HCT116 (cell line): ENCODE measurements around the gene MINDY1. TPM values are rescaled to one million over a fixed set of nuclear protein-coding genes. Genes with fewer than 3 reads are reported as not detected.

ENCODE experiments used
- ATAC-seq: fragments of 200-7000 bp; cut with Tn5 transposase; 2 replicates; pipeline ENCODE4 v1.9.1; 2020; ENCODE audit warnings: mild to moderate bottlenecking, moderate library complexity
- BruUV-seq: library from RNA; stranded (reverse); fragments of 400-500 nt; replicated peaks from 2 replicates; lab custom pipeline; 2021; lab: Mats Ljungman, UMichigan
- CTCF ChIA-PET: fragments of 300-600 bp; sonication (Branson Sonifier 250); formaldehyde crosslinking; loops from one replicate; lab custom pipeline; 2021; ENCODE audit warnings: antibody characterized with exemption; lab: Charles Lee
- POLR2A ChIA-PET: fragments of 300-600, 350-600 bp; sonication (Branson Sonifier 250); formaldehyde crosslinking; loops from one replicate; lab custom pipeline; 2021; ENCODE audit warnings: antibody characterized with exemption; lab: Charles Lee
- RAD21 ChIA-PET, 2 experiments: fragments of 300-600 bp; sonication (Branson Sonifier 250); formaldehyde crosslinking; loops; one replicate each; lab custom pipeline; 2023; ENCODE audit warnings: low total read pairs in 2 of 2; ENCODE audit not compliant: uncharacterized antibody in 2 of 2, unreplicated experiment in 2 of 2, low non-redundant PET in 1 of 2; lab: Charles Lee
- DNase-seq: peaks from one replicate; pipeline ENCODE4 v3.0.0-alpha.2; 2010; ENCODE audit warnings: low read depth, low spot score
- H2AFZ ChIP-seq: fragments of 200-600 bp; shearing (Covaris generic), sonication (generic); 2 replicates; pipeline ENCODE4 v1.6.1; 2017; ENCODE audit warnings: low read depth, mixed run types, mixed read lengths, antibody characterized with exemption, low read length; ENCODE audit not compliant: poor library complexity, severe bottlenecking
- H3K27ac ChIP-seq: 2 replicates; pipeline ENCODE4 v1.5.1; 2012; ENCODE audit warnings: low read depth, low read length
- H3K27me3 ChIP-seq: fragments of 200-600 bp; sonication (generic); 2 replicates; pipeline ENCODE4 v1.6.1; 2016; ENCODE audit warnings: mixed run types, low read length, mixed read lengths; ENCODE audit not compliant: insufficient read depth
- H3K36me3 ChIP-seq, 2 experiments: fragments of 200-500 bp in 1 of 2; fragments of 200-600 bp in 1 of 2; sonication (Bioruptor generic) in 1 of 2; sonication (generic) in 1 of 2; 2 replicates each; pipeline versions ENCODE4 v1.5.1 to v1.6.1; 2014 to 2016; ENCODE audit warnings: low read length in 2 of 2, inconsistent platforms in 1 of 2, mixed read lengths in 1 of 2, mixed run types in 1 of 2; ENCODE audit not compliant: insufficient read depth in 2 of 2, control insufficient read depth in 1 of 2
- H3K4me1 ChIP-seq, 2 experiments: fragments of 200-600 bp in 1 of 2; sonication (generic) in 1 of 2; 2 replicates each; pipeline versions ENCODE4 v1.5.1 to v1.6.1; 2012 to 2017; ENCODE audit warnings: low read length in 2 of 2, inconsistent platforms in 1 of 2, mild to moderate bottlenecking in 1 of 2, mixed read lengths in 1 of 2, mixed run types in 1 of 2, moderate library complexity in 1 of 2; ENCODE audit not compliant: insufficient read depth in 2 of 2, control insufficient read depth in 1 of 2
- H3K4me2 ChIP-seq: fragments of 200-600 bp; sonication (generic); 2 replicates; pipeline ENCODE4 v1.6.1; 2017; ENCODE audit warnings: mixed run types, low read length, mixed read lengths
- H3K4me3 ChIP-seq, 2 experiments: fragments of 200-600 bp in 1 of 2; sonication (generic) in 1 of 2; replicated peaks in 1 of 2; 2 replicates each; pipeline ENCODE4 v1.5.1; 2011 to 2016; ENCODE audit warnings: low read length in 2 of 2, control low read depth in 1 of 2, low read depth in 1 of 2, mild to moderate bottlenecking in 1 of 2, mixed read lengths in 1 of 2, mixed run types in 1 of 2
- H3K79me2 ChIP-seq: fragments of 200-600 bp; sonication (generic); 2 replicates; pipeline ENCODE4 v1.6.1; 2017; ENCODE audit warnings: mild to moderate bottlenecking, mixed run types, low read length, moderate library complexity, mixed read lengths; ENCODE audit not compliant: insufficient read depth
- H3K9ac ChIP-seq: fragments of 200-600 bp; sonication (generic); 2 replicates; pipeline ENCODE4 v1.6.1; 2016; ENCODE audit warnings: low read length, mixed read lengths
- H3K9me2 ChIP-seq: fragments of 200-600 bp; sonication (generic), shearing (Covaris generic); 2 replicates; pipeline ENCODE4 v1.6.1; 2017; ENCODE audit warnings: mixed run types, mild to moderate bottlenecking, moderate library complexity; ENCODE audit not compliant: insufficient read depth
- H3K9me3 ChIP-seq, 2 experiments: fragments of 200-500 bp in 1 of 2; fragments of 200-600 bp in 1 of 2; sonication (Bioruptor generic) in 1 of 2; sonication (generic) in 1 of 2; 2 replicates each; pipeline ENCODE4 v1.6.1; 2014 to 2017; ENCODE audit warnings: low read length in 2 of 2, mixed read lengths in 2 of 2, inconsistent platforms in 1 of 2, low read depth in 1 of 2, mild to moderate bottlenecking in 1 of 2, mixed run types in 1 of 2, moderate library complexity in 1 of 2; ENCODE audit not compliant: control insufficient read depth in 1 of 2, insufficient read depth in 1 of 2
- H4K20me1 ChIP-seq: fragments of 200-600 bp; sonication (generic), shearing (Covaris generic); 2 replicates; pipeline ENCODE4 v1.6.1; 2017; ENCODE audit warnings: mixed run types, mild to moderate bottlenecking, moderate library complexity; ENCODE audit not compliant: insufficient read depth
- CTCF ChIP-seq, 3 experiments: fragments of 200-600 bp in 1 of 3; sonication (generic) in 1 of 3; IDR thresholded peaks in 2 of 3; conservative IDR thresholded peaks in 1 of 3; 2 replicates each; pipeline ENCODE4 v1.5.1; 2012 to 2017; ENCODE audit warnings: low read depth in 2 of 3, low read length in 2 of 3, antibody characterized with exemption in 1 of 3, borderline replicate concordance in 1 of 3, control low read depth in 1 of 3, mild to moderate bottlenecking in 1 of 3, mixed read lengths in 1 of 3, mixed run types in 1 of 3, moderate library complexity in 1 of 3; ENCODE audit not compliant: insufficient read depth in 1 of 3
- EGR1 ChIP-seq: IDR thresholded peaks from 2 replicates; pipeline ENCODE4 v1.6.1; 2012; ENCODE audit warnings: low read depth
- ELF1 ChIP-seq: IDR thresholded peaks from 2 replicates; pipeline ENCODE4 v1.6.1; 2012; ENCODE audit warnings: low read depth, borderline replicate concordance
- EZH2phosphoT487 ChIP-seq: fragments of 200-600 bp; IDR thresholded peaks from 2 replicates; pipeline ENCODE4 v1.6.1; 2018; ENCODE audit warnings: antibody characterized with exemption, borderline replicate concordance
- FOSL1 ChIP-seq: IDR thresholded peaks from 2 replicates; pipeline ENCODE4 v1.6.1; 2012; ENCODE audit warnings: low read depth
- POLR2A ChIP-seq: IDR thresholded peaks from 2 replicates; pipeline ENCODE4 v1.7.0; 2011; ENCODE audit warnings: borderline replicate concordance; ENCODE audit not compliant: insufficient read depth, insufficient read length; ENCODE audit errors: extremely low read depth
- POLR2AphosphoS5 ChIP-seq: IDR thresholded peaks from 2 replicates; pipeline ENCODE4 v1.6.1; 2011; ENCODE audit warnings: mild to moderate bottlenecking, low read depth, low read length, moderate library complexity
- SP1 ChIP-seq: IDR thresholded peaks from 2 replicates; pipeline ENCODE4 v1.6.1; 2012; ENCODE audit warnings: low read depth
- TCF7L2 ChIP-seq: IDR thresholded peaks from 2 replicates; pipeline ENCODE4 v1.7.0; 2011; ENCODE audit warnings: borderline replicate concordance, inconsistent platforms; ENCODE audit not compliant: insufficient read depth, insufficient read length; ENCODE audit errors: extremely low read depth
- ZFX ChIP-seq: fragments of 450-650 bp; IDR thresholded peaks from 2 replicates; pipeline ENCODE4 v1.6.1; 2017
- intact Hi-C: fragments of 100-400 bp; cut with micrococcal nuclease; formaldehyde crosslinking; loops from 2 replicates; pipeline ENCODE4 v1.10.0; 2022
- total RNA-seq: library from RNA; stranded (reverse); gene quantifications from one replicate; pipeline ENCODE4 v1.2.1, GENCODE V29; 2021; ENCODE audit not compliant: unreplicated experiment
- TF ChIP-seq, protein P1 (sequence below): IDR thresholded peaks from 2 replicates; pipeline ENCODE4 v1.6.1; 2011; ENCODE audit warnings: mild to moderate bottlenecking, low read length, moderate library complexity; ENCODE audit not compliant: insufficient replicate concordance; ENCODE audit errors: extremely low read depth

MINDY1 gene
- total RNA-seq, 1 experiment from 2014 or later: 1.2 TPM

DNA sequence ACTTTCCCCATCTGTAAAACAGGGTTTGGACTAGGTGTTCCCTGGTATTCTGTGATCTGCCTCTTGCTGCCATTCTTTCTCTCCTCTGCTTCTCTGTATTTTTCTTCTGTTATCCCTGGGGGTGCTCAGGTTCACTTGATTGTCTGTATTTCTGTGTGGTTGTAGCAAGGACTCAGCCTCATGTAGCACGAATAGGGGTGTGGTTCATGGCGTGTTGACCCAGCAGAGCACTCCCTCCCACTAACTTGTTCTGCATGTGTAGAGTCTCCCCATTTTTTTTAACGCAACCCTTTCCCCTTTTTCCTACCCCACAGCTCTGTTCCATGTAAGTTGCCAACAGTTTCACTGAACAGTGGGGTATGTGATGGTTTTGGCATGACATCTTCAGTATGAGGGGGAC is 28.5 kb upstream of the MINDY1 start (continued):
- TF ChIP-seq ELF1 (no peak), SP1 (no peak), FOSL1 (no peak)

GRCh38 chr1:151032164-151032563 is 25.5 kb upstream of the MINDY1 start:
- intact Hi-C loops: no loop called here
- no peak overlapping the region for H3K9ac ChIP-seq
- H3K9me3 ChIP-seq: no peaks in the 10 kb centered on the region
- TF ChIP-seq TCF7L2 (no peak), EZH2phosphoT487 (no peak), POLR2AphosphoS5 (no peak), EGR1 (no peak), POLR2A (no peak), FOSL1 (no peak), ZFX (no peak), CTCF (IDR thresholded peaks at IDR 0.05 in 2 of 3, conservative IDR thresholded peaks at IDR 0.05 in 1 of 3; ENCODE audit: borderline replicate concordance in 1 of 3, insufficient read depth in 1 of 3, low read depth in 2 of 3, low read length in 2 of 3) (no peak)
- TF ChIP-seq, protein P1, sequence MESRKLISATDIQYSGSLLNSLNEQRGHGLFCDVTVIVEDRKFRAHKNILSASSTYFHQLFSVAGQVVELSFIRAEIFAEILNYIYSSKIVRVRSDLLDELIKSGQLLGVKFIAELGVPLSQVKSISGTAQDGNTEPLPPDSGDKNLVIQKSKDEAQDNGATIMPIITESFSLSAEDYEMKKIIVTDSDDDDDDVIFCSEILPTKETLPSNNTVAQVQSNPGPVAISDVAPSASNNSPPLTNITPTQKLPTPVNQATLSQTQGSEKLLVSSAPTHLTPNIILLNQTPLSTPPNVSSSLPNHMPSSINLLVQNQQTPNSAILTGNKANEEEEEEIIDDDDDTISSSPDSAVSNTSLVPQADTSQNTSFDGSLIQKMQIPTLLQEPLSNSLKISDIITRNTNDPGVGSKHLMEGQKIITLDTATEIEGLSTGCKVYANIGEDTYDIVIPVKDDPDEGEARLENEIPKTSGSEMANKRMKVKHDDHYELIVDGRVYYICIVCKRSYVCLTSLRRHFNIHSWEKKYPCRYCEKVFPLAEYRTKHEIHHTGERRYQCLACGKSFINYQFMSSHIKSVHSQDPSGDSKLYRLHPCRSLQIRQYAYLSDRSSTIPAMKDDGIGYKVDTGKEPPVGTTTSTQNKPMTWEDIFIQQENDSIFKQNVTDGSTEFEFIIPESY: no peak
- POLR2A ChIA-PET: interaction anchor here (0.6 kb wide), 1 partner anchor 21 kb away, joined by 3 read pairs; no protein-coding TSS in a partner anchor
- H3K27ac ChIP-seq: no peak overlapping the region
- no peaks in the 10 kb centered on the region for H3K27me3 ChIP-seq
- H2AFZ ChIP-seq: no peak overlapping the region
- no peak for DNase-seq
- CTCF ChIA-PET: no interaction called here
- no peak for ATAC-seq
- H3K79me2 ChIP-seq: no peaks in the 10 kb centered on the region
- H3K4me3 ChIP-seq: no peak overlapping the region
- no TSS peak for BruUV-seq
- H3K9me2 ChIP-seq: no peaks in the 10 kb centered on the region
- H3K36me3 ChIP-seq: peaks cover 10 to 20% of the 10 kb centered on the region in 2 experiments; a peak in 3 of 4 replicates
- RAD21 ChIA-PET: no interaction called here
- no peak overlapping the region for H3K4me2 ChIP-seq
- H3K4me1 ChIP-seq: peaks cover 5% of the 10 kb centered on the region in 2 experiments; a peak in 3 of 4 replicates
- H4K20me1 ChIP-seq: no peaks in the 10 kb centered on the region
